Chondrocyte (in vitro differentiated cells): ENCODE data around the gene PTPN4. TPM values are rescaled to one million over a fixed set of nuclear protein-coding genes. Genes with fewer than 3 reads are reported as not detected.
"Not testable (repeated sequence)": the region's sequence is repeated elsewhere in the genome, so short reads cannot be mapped to it uniquely, and the experiment has no call there.

Experiments used
- DNase-seq: peaks from one replicate; pipeline ENCODE4 v3.0.0; 2021; ENCODE audit warnings: mixed read lengths, low spot score
- H3K27ac Mint-ChIP-seq: one replicate; pipeline ENCODE4 v1.8.0; 2021; ENCODE audit warnings: mild to moderate bottlenecking, moderate library complexity, mixed read lengths; ENCODE audit not compliant: unreplicated experiment
- H3K27me3 Mint-ChIP-seq: 2 replicates; pipeline ENCODE4 v1.8.0; 2021; ENCODE audit warnings: low read depth, mixed read lengths
- H3K36me3 Mint-ChIP-seq: 2 replicates; pipeline ENCODE4 v1.8.0; 2021; ENCODE audit warnings: low read depth, mixed read lengths
- H3K4me1 Mint-ChIP-seq: 2 replicates; pipeline ENCODE4 v1.8.0; 2021; ENCODE audit warnings: low read depth, mild to moderate bottlenecking, mixed read lengths
- H3K4me3 Mint-ChIP-seq: one replicate; pipeline ENCODE4 v1.8.0; 2021; ENCODE audit warnings: mild to moderate bottlenecking, moderate library complexity, mixed read lengths; ENCODE audit not compliant: unreplicated experiment
- H3K9me3 Mint-ChIP-seq: 2 replicates; pipeline ENCODE4 v1.8.0; 2021; ENCODE audit warnings: low read depth, mixed read lengths
- CTCF ChIP-seq: fragments of 200-600 bp; sonication (generic); IDR thresholded peaks from 2 replicates; pipeline ENCODE4 v1.5.0; 2021; ENCODE audit warnings: antibody characterized with exemption, mild to moderate bottlenecking, moderate library complexity
- total RNA-seq: library from RNA; stranded (reverse); gene quantifications from 3 replicates; pipeline ENCODE4 v1.2.1, GENCODE V29; 2021

PTPN4 gene
- total RNA-seq, 1 donor from 2014 or later = 24.2 TPM

- no peaks in the 10 kb centered on the region for H3K27me3 Mint-ChIP-seq
Measured at GRCh38 chr2:119803101-119803500, 43.4 kb downstream of the PTPN4 start.

GRCh38 chr2:119804409-119804808 lies 44.7 kb downstream of the PTPN4 start:
- H3K4me1 Mint-ChIP-seq, H3K27me3 Mint-ChIP-seq, H3K27ac Mint-ChIP-seq, H3K4me3 Mint-ChIP-seq, DNase-seq, H3K36me3 Mint-ChIP-seq: not testable (repeated sequence)
- peaks cover 11% of the 10 kb centered on the region for H3K9me3 Mint-ChIP-seq

More at GRCh38 chr2:119803101-119803500, 43.4 kb downstream of the PTPN4 start:
- TF ChIP-seq CTCF = no peak
- Mint-ChIP-seq H3K36me3 (peaks cover 4% of the 10 kb centered on the region), H3K4me1 (no peaks in the 10 kb centered on the region), H3K27ac (no peak overlapping the region), H3K9me3 (peaks cover 11% of the 10 kb centered on the region), H3K4me3 (no peak overlapping the region)
- no peak for DNase-seq

- no peaks in the 10 kb centered on the region for H3K27me3 Mint-ChIP-seq
- H3K4me3 Mint-ChIP-seq = no peak overlapping the region
- peak overlapping the region; percentile 4 for H3K27ac Mint-ChIP-seq
- TF ChIP-seq CTCF = no peak
- no peak for DNase-seq
- peaks cover 6% of the 10 kb centered on the region for H3K36me3 Mint-ChIP-seq
- H3K4me1 Mint-ChIP-seq = peaks cover 17% of the 10 kb centered on the region
- H3K9me3 Mint-ChIP-seq = peaks cover 11% of the 10 kb centered on the region
Measured at GRCh38 chr2:119808516-119809147, 48.9 kb downstream of the PTPN4 start.

- Mint-ChIP-seq H3K36me3 (peaks cover 6% of the 10 kb centered on the region), H3K9me3 (peaks cover 7% of the 10 kb centered on the region), H3K4me3 (no peak overlapping the region), H3K4me1 (peaks cover 17% of the 10 kb centered on the region), H3K27me3 (no peaks in the 10 kb centered on the region), H3K27ac (peak overlapping the region; percentile 50)
- no peak for DNase-seq
- TF ChIP-seq CTCF = no peak
Measured at GRCh38 chr2:119809339-119810048, 49.8 kb downstream of the PTPN4 start.

- H3K36me3 Mint-ChIP-seq = peaks cover 2% of the 10 kb centered on the region
- peaks cover 17% of the 10 kb centered on the region for H3K4me1 Mint-ChIP-seq
- no peaks in the 10 kb centered on the region for H3K27me3 Mint-ChIP-seq
- DNase-seq = no peak
- H3K4me3 Mint-ChIP-seq = no peak overlapping the region
- TF ChIP-seq CTCF = no peak
- H3K9me3 Mint-ChIP-seq = peaks cover 1% of the 10 kb centered on the region
- peak overlapping the region; percentile 11 for H3K27ac Mint-ChIP-seq
Measured at GRCh38 chr2:119810049-119810630, 50.4 kb downstream of the PTPN4 start.
